GM18870 (cell line): ENCODE data around the gene LRRC74A.

ENCODE experiments used
- ATAC-seq: cut with Tn5 transposase; IDR thresholded peaks from one replicate; pipeline ENCODE4 v1.9.1; 2021; ENCODE audit warnings: moderate library complexity; ENCODE audit not compliant: unreplicated experiment

Gene LRRC74A

GRCh38 chr14:76808990-76809389 is 17.2 kb upstream of the LRRC74A start:
- no peak for ATAC-seq

- no peak for ATAC-seq
Observed at GRCh38 chr14:76810525-76810924, 15.7 kb upstream of the LRRC74A start.

- ATAC-seq, result no peak
Observed at GRCh38 chr14:76810953-76811400, 15.2 kb upstream of the LRRC74A start.

GRCh38 chr14:76811561-76811960 is 14.6 kb upstream of the LRRC74A start:
- no peak for ATAC-seq

- ATAC-seq, result no peak
Observed at GRCh38 chr14:76812093-76812421, 14.2 kb upstream of the LRRC74A start.

GRCh38 chr14:76812422-76813383 is 13.5 kb upstream of the LRRC74A start, which contains the start of gene ANGEL1:
Gene ANGEL1, minus strand, starts transcription at chr14:76812882. Its CDS starts 55 bp downstream, at chr14:76812827.
- ATAC-seq, result peak; percentile 61

GRCh38 chr14:76814726-76815645 is 11.2 kb upstream of the LRRC74A start:
- ATAC-seq, result no peak

- no peak for ATAC-seq
Observed at GRCh38 chr14:76820700-76821099, 5.5 kb upstream of the LRRC74A start.

GRCh38 chr14:76827696-76828296 is 1.6 kb downstream of the LRRC74A start:
- no peak for ATAC-seq

- no peak for ATAC-seq
Observed at GRCh38 chr14:76828339-76829012, 2.3 kb downstream of the LRRC74A start.

- ATAC-seq, result no peak
Observed at GRCh38 chr14:76829013-76829365, 2.8 kb downstream of the LRRC74A start.

GRCh38 chr14:76829650-76830421 is 3.6 kb downstream of the LRRC74A start:
- ATAC-seq, result no peak

GRCh38 chr14:76830556-76830955 is 4.3 kb downstream of the LRRC74A start:
- no peak for ATAC-seq

- no peak for ATAC-seq
Observed at GRCh38 chr14:76832503-76832988, 6.3 kb downstream of the LRRC74A start.

- ATAC-seq, result no peak
Observed at GRCh38 chr14:76833011-76833410, 6.8 kb downstream of the LRRC74A start.

GRCh38 chr14:76834241-76834661 is 8.0 kb downstream of the LRRC74A start:
- ATAC-seq, result no peak

- ATAC-seq, result no peak
Observed at GRCh38 chr14:76836029-76836630, 9.9 kb downstream of the LRRC74A start.

- ATAC-seq, result no peak
Observed at GRCh38 chr14:76837524-76837923, 11.3 kb downstream of the LRRC74A start.

- no peak for ATAC-seq
Observed at GRCh38 chr14:76842414-76842813, 16.2 kb downstream of the LRRC74A start.
